Activated naive CD8-positive, alpha-beta T cell treated with anti-CD3 and anti-CD28 coated beads, Interleukin-2, amount 10 ng/mL, durations not matched to agents 7 days and 5 days (primary cell): Measurements from ENCODE around the gene NOPCHAP1. TPM values are rescaled to one million over a fixed set of nuclear protein-coding genes. Genes with fewer than 3 reads are reported as not detected.
A peak's percentile ranks its signal among the peaks of the same experiment; 100 is the strongest.
"Not testable (repeated sequence)": the region's sequence is repeated elsewhere in the genome, so short reads cannot be mapped to it uniquely, and the experiment has no call there.

ENCODE experiments used
- ATAC-seq: fragments of 150-1000 bp; cut with Tn5 transposase; one replicate; pipeline ENCODE4 v1.10.0; 2021; ENCODE audit warnings: low read depth, moderate library complexity
- POLR2A ChIA-PET: fragments of 350-600 bp; sonication (Branson Sonifier 250); formaldehyde crosslinking; loops from one replicate; lab custom pipeline; 2021; ENCODE audit warnings: antibody characterized with exemption; lab: Charles Lee
- DNase-seq: peaks from one replicate; pipeline ENCODE4 v3.0.0; 2021
- H3K27ac Mint-ChIP-seq: one replicate; pipeline ENCODE4 v1.8.0; 2022; ENCODE audit warnings: mild to moderate bottlenecking, mixed read lengths
- H3K27me3 Mint-ChIP-seq: one replicate; pipeline ENCODE4 v1.8.0; 2022; ENCODE audit warnings: mild to moderate bottlenecking, moderate library complexity, mixed read lengths
- H3K36me3 Mint-ChIP-seq: one replicate; pipeline ENCODE4 v1.8.0; 2021; ENCODE audit warnings: mild to moderate bottlenecking, mixed read lengths
- H3K4me1 Mint-ChIP-seq: one replicate; pipeline ENCODE4 v1.8.0; 2021; ENCODE audit warnings: mixed read lengths
- H3K4me3 Mint-ChIP-seq: one replicate; pipeline ENCODE4 v1.8.0; 2022; ENCODE audit warnings: mild to moderate bottlenecking, moderate library complexity, mixed read lengths
- H3K9me3 Mint-ChIP-seq: one replicate; pipeline ENCODE4 v1.8.0; 2021; ENCODE audit warnings: mixed read lengths
- total RNA-seq, 2 experiments: library from RNA; stranded (reverse); gene quantifications; one replicate each; pipeline ENCODE4 v1.2.3, GENCODE V29; 2021

Gene NOPCHAP1
- total RNA-seq, 2 experiments from 2014 or later, result 11.3 to 11.8 TPM

DNA sequence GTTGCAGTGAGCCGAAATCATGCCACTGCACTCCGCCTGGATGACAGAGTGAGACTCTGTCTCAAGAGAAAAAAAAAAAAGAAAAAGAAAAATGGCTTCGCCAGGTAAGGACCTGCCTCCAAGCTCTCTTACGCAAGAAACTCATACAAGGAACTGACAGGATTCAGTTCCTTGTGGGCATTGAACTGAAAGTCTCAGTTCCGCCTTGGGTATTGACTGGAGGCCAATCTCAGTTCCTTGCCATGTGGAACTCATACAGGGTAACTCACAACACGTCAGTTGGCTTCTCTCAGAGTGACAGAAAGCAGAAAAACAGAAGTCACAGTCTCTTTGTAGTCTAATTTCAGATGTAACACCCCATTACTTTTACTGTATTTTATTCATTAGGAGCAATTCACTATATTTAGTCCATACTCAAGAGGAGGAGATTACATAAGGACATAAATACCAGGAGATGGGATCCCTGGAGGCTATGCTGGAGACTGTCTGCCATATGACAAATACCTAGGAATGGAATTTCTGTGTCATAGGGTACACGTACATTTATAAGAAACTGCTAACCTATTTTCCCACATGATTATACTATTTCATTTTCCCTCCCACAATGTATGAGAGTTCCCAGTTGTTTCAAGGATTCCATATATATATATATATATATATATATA is 11.4 kb upstream of the NOPCHAP1 start:
- H3K9me3 Mint-ChIP-seq, result no peaks in the 10 kb centered on the region
- H3K4me1 Mint-ChIP-seq, result no peaks in the 10 kb centered on the region
- ATAC-seq (no peak), DNase-seq (no peak)
- H3K36me3 Mint-ChIP-seq, result no peaks in the 10 kb centered on the region
- H3K27me3 Mint-ChIP-seq, result peaks cover 6% of the 10 kb centered on the region
- POLR2A ChIA-PET, result no interaction called here
- H3K27ac Mint-ChIP-seq, result no peak overlapping the region
- no peak overlapping the region for H3K4me3 Mint-ChIP-seq

DNA sequence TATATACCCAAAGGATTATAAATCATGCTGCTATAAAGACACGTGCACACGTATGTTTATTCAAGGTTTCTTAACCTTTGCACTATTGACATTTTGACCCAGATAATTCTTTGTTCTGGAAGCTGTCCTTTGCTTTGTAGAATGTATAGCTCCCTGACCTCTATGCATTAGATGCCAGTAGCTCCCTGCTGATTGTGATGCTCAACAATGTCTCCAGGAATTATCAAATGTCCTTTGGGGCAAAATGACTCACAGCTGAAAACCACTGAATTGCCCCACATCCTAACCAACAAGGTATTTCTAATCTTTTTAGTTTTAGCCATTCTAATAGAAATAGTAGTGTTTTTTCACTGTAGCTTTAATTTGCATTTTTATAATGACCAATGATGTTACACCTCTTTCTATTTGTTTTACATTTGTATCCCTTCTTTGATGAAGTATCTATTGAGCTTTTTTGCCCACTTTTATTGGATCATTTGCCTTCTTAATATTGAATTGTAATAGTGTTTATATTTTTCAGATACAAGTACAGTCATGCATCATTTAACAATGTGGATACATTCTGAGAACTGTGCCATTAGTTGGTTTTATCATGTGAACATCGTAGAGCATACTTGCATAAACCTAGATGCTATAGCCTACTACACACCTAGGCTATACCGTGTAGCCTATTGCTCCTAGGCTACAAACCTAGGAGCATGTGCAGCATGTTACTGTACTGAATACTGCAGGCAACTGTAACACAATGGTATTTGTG is 10.4 kb upstream of the NOPCHAP1 start:
- Mint-ChIP-seq H3K4me3 (no peak overlapping the region), H3K36me3 (no peaks in the 10 kb centered on the region), H3K27me3 (peaks cover 16% of the 10 kb centered on the region), H3K9me3 (no peaks in the 10 kb centered on the region), H3K27ac (no peak overlapping the region), H3K4me1 (no peaks in the 10 kb centered on the region)
- DNase-seq, result no peak
- POLR2A ChIA-PET, result no interaction called here
- ATAC-seq, result no peak

DNA sequence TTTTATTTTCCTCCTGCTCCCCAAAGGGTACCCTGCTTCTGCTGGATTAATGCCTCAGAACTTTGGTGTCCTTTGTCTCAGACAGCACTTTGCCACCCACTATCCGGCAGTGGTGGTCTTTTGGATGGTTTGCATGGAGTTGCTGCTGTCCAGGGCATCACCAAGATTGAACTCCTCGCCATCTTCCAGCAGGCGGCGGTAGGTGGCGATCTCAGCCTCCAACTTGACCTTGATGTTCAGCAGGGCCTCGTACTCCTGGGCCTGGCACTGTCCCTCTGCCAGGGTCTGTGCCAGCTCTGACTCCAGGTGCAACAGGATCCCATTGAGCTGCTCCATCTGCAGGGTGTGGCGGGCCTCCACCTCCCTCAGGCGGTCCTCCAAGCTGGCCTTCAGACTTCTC is 9.4 kb upstream of the NOPCHAP1 start:
- ATAC-seq, result no peak

DNA sequence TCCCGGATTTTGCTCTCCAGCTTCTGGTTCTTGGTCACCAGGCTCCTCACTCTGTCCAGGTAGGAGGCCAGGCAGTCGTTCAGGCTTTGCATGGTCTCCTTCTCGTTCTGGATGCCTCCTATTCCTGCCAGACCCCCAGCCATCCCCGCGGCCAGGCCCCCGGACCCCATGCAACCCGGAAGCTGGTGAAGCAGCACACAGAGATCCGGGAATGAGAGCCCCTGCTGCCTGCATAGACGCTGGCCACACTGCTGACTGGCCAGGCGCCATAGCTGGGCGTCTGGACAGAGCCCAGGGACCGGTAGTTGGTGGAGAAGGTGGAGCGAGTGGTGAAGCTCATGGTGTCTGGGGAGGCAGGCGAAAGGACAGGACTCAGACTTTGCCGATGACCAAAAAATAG is 8.4 kb upstream of the NOPCHAP1 start:
- not testable (repeated sequence) for H3K4me3 Mint-ChIP-seq, H3K9me3 Mint-ChIP-seq, H3K36me3 Mint-ChIP-seq, DNase-seq, H3K4me1 Mint-ChIP-seq, ATAC-seq, H3K27ac Mint-ChIP-seq
- POLR2A ChIA-PET, result interaction anchor here (0.5 kb wide), 1 partner anchor 312 kb away, joined by 5 read pairs; no protein-coding TSS in a partner anchor
- H3K27me3 Mint-ChIP-seq, result peaks cover 22% of the 10 kb centered on the region

More for the DNA sequence above, 9.4 kb upstream of the NOPCHAP1 start:
- H3K4me1 Mint-ChIP-seq, result no peaks in the 10 kb centered on the region
- H3K27me3 Mint-ChIP-seq, result peaks cover 22% of the 10 kb centered on the region
- no peaks in the 10 kb centered on the region for H3K9me3 Mint-ChIP-seq
- H3K27ac Mint-ChIP-seq, result no peak overlapping the region
- POLR2A ChIA-PET, result no interaction called here
- H3K4me3 Mint-ChIP-seq, result no peak overlapping the region
- DNase-seq, result no peak
- H3K36me3 Mint-ChIP-seq, result no peaks in the 10 kb centered on the region

DNA sequence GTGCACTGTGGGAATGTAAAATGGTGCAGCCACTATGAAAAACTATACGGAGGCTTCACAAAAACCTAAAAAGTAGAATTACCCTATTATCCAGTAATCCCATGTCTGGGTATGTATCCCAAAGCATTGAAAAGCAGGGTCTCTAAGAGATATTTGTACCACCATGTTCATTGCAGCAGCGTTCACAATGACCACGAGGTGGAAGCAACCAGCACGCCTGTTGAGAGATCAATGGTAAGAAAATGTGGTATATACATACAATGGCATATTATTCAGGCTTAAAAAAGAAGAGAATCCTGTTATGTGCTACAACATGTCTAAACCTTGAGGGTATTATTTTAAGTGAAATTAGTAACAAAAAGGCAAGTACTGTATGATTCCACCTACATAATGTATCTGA is 910 bp upstream of the NOPCHAP1 start:
- Mint-ChIP-seq H3K27me3 (peaks cover 25% of the 10 kb centered on the region), H3K4me3 (peak overlapping the region; percentile 84), H3K9me3 (peaks cover 4% of the 10 kb centered on the region), H3K36me3 (peaks cover 24% of the 10 kb centered on the region), H3K4me1 (peaks cover 24% of the 10 kb centered on the region), H3K27ac (no peak overlapping the region)
- ATAC-seq, result no peak
- POLR2A ChIA-PET, result no interaction called here
- DNase-seq, result no peak

DNA sequence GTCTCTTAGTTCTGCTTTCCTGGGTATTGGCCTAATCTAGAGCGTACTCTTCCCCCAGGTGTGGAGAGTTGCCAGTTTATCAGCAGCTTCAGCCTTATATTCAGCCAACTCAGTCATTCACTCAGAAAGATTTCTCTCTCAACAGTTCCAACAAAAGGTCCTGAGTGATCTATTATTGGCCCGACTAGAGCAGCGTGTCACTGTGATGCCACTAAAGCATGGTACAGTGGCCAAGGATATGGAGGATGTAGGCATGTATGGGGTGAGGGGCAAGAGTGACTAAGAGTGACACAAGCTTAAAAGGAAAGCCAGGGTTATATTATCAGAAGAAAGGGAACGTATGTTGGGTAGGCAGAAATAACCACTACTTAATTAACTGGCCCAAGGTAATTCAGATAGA is 4.8 kb downstream of the NOPCHAP1 start:
- H3K9me3 Mint-ChIP-seq, result peaks cover 4% of the 10 kb centered on the region
- ATAC-seq (no peak), DNase-seq (no peak)
- H3K27ac Mint-ChIP-seq, result no peak overlapping the region
- H3K27me3 Mint-ChIP-seq, result no peaks in the 10 kb centered on the region
- no peak overlapping the region for H3K4me3 Mint-ChIP-seq
- H3K36me3 Mint-ChIP-seq, result peaks cover 44% of the 10 kb centered on the region
- peaks cover 21% of the 10 kb centered on the region for H3K4me1 Mint-ChIP-seq
- POLR2A ChIA-PET, result no interaction called here

DNA sequence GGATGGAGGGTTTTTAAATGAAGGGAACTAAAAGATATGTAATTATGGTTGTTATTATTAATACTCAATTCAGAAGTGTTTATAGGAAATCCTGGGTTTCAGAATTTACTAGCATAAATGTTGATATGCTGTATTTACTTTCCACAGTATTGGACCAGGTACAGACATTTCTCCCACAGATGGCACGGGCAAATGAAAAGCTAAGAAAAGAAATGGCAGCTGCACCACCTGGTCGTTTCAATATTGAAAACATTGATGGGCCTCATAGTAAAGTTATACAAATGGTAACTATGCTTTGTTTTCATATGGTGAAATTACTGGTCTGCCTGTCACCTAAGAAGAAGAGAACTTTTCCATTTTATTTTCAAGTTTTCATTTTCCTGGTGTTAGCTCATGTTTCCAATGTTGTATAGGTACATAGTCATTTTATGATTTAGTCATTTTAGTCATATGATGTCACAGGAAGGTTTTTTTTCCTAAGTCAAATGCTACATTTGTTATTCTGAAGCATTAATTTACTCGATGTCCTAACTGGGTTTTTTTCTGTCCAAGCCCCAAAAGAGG is 5.5 kb downstream of the NOPCHAP1 start:
- peaks cover 21% of the 10 kb centered on the region for H3K4me1 Mint-ChIP-seq
- H3K9me3 Mint-ChIP-seq, result peaks cover 4% of the 10 kb centered on the region
- H3K27me3 Mint-ChIP-seq, result no peaks in the 10 kb centered on the region
- no peak for DNase-seq
- ATAC-seq, result no peak
- POLR2A ChIA-PET, result no interaction called here
- no peak overlapping the region for H3K27ac Mint-ChIP-seq
- peaks cover 46% of the 10 kb centered on the region for H3K36me3 Mint-ChIP-seq
- no peak overlapping the region for H3K4me3 Mint-ChIP-seq

DNA sequence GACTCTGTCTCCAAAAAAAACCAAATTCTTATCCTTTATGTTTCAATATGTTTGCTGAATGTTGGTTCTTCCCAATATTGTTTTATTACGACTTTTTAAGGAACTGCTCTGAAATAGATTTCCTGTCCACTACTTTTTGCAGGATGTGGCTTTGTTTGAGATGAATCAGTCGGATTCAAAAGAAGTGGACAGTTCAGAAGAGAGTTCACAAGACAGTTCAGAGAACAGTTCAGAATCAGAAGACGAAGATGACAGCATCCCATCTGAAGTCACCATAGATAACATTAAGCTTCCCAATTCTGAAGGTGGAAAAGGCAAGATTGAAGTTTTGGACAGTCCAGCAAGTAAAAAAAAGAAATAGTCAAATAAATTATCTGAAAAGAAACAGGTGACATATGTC is 8.2 kb downstream of the NOPCHAP1 start:
- peaks cover 54% of the 10 kb centered on the region for H3K36me3 Mint-ChIP-seq
- no peak overlapping the region for H3K27ac Mint-ChIP-seq
- H3K9me3 Mint-ChIP-seq, result peaks cover 3% of the 10 kb centered on the region
- H3K4me3 Mint-ChIP-seq, result no peak overlapping the region
- peaks cover 4% of the 10 kb centered on the region for H3K4me1 Mint-ChIP-seq
- DNase-seq (no peak), ATAC-seq (no peak)
- H3K27me3 Mint-ChIP-seq, result no peaks in the 10 kb centered on the region
- POLR2A ChIA-PET, result no interaction called here

DNA sequence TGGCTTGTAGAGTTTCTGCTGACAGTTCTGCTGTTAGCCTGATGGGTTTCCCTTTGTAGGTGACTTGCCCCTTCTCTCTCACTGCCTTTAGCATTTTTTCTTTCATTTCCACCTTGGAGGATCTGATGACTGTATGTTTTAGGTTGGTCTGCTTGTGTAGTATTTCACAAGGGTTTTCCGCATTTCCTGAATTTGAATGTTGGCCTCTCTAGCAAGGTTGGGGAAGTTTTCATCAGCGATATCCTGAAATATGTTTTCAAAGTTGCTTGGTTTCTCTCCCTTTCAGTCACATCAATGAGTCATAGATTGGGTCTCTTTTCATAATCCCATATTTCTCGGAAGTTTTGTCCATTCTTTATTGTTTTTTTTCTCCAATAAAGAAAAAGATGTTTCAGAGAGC is 11.4 kb downstream of the NOPCHAP1 start:
- Mint-ChIP-seq H3K4me3 (no peak overlapping the region), H3K27me3 (no peaks in the 10 kb centered on the region), H3K4me1 (no peaks in the 10 kb centered on the region), H3K9me3 (peaks cover 20% of the 10 kb centered on the region), H3K36me3 (peaks cover 69% of the 10 kb centered on the region), H3K27ac (no peak overlapping the region)
- DNase-seq (no peak), ATAC-seq (no peak)
- POLR2A ChIA-PET, result no interaction called here

DNA sequence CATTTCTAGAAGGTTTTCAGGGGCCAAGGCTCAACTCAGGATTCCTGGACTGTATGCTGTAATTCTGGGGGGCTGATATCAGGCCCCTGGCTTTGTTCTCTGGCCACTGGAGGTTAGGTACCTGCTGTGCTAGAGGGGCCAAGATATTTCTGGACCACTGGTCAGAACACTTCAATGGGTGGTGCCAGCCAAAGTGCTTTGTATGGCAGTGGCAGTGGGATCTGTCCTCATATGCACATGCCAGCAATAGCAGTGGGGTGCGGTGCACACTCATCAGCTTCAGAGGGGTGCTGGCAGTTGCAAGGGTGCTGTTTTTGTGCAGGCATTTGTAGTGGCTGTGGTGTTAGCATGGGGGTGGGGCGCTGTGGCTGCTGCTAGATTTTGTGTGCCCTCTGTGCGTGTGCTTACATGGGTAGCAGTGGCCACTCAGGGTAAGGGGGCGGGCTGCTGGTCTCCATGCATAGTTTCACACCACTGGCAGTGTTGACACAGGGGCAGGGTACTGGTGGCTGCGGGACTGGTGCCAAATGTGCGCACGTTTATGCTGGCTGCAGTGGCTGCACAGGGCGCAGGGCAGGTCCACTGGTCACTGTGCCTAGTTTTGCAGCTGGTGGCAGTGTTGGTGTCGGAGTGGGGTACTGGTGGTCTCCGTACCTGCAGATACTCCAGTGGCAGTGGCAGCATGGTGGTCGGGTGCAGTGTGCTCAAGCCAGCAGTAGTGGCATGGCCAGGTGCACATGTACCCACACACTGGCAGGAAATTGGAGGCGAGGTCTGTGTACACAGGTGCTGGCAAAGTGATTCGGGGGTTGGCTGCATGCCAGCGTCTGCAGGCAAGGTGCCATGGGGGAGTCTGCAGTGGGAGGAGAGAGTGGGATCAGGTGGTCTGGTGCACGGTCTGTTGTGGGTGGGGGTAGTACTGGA is 12.6 kb downstream of the NOPCHAP1 start:
- no peaks in the 10 kb centered on the region for H3K4me1 Mint-ChIP-seq
- H3K27me3 Mint-ChIP-seq, result no peaks in the 10 kb centered on the region
- ATAC-seq (no peak), DNase-seq (no peak)
- no peak overlapping the region for H3K27ac Mint-ChIP-seq
- peaks cover 24% of the 10 kb centered on the region for H3K9me3 Mint-ChIP-seq
- POLR2A ChIA-PET, result no interaction called here
- H3K36me3 Mint-ChIP-seq, result peaks cover 72% of the 10 kb centered on the region
- no peak overlapping the region for H3K4me3 Mint-ChIP-seq

DNA sequence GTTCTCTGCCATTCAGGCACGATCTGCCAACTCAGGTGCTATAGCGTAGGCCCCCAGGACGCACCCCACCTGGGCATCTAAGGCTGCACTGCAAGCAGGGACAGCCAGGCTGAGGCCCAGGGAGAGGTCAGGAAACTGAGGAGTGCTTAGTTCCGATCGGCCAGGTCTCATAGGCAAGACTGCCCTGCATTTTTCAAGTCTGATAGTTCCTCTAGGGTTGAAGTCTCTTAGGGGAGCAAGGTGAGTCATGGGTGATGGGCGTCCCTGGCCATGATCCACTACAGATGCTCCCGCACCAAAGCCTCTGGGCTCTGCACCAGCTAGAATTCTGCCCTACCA is 13.2 kb downstream of the NOPCHAP1 start:
- H3K27ac Mint-ChIP-seq, result no peak overlapping the region

DNA sequence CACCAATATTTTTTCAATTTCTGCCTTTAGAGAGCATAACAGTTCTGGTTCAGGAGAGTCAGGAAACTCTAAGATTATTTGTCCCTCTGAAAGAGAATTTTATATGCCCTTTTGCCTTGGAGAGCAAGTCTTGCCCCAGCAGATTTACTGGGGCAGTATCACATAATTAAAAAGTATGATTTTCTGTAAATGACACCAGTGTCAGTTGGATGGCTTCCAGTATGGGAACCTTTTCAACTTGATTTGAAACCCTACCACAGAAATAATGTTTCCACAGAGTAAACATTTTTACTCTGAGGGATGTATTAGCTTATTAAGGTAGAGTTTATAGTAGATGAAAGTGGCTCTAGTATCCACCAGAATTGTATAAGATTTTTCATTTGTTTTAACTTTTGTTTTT is 15.4 kb downstream of the NOPCHAP1 start:
- ATAC-seq (no peak), DNase-seq (no peak)
- POLR2A ChIA-PET, result no interaction called here
- no peak overlapping the region for H3K4me3 Mint-ChIP-seq
- H3K36me3 Mint-ChIP-seq, result peaks cover 81% of the 10 kb centered on the region
- no peaks in the 10 kb centered on the region for H3K27me3 Mint-ChIP-seq
- peaks cover 27% of the 10 kb centered on the region for H3K9me3 Mint-ChIP-seq
- H3K27ac Mint-ChIP-seq, result no peak overlapping the region
- no peaks in the 10 kb centered on the region for H3K4me1 Mint-ChIP-seq

More for the DNA sequence above, 13.2 kb downstream of the NOPCHAP1 start:
- no peak for DNase-seq
- no peaks in the 10 kb centered on the region for H3K27me3 Mint-ChIP-seq
- POLR2A ChIA-PET, result no interaction called here
- no peak for ATAC-seq
- peaks cover 76% of the 10 kb centered on the region for H3K36me3 Mint-ChIP-seq
- peaks cover 27% of the 10 kb centered on the region for H3K9me3 Mint-ChIP-seq
- H3K4me3 Mint-ChIP-seq, result no peak overlapping the region
- H3K4me1 Mint-ChIP-seq, result no peaks in the 10 kb centered on the region

DNA sequence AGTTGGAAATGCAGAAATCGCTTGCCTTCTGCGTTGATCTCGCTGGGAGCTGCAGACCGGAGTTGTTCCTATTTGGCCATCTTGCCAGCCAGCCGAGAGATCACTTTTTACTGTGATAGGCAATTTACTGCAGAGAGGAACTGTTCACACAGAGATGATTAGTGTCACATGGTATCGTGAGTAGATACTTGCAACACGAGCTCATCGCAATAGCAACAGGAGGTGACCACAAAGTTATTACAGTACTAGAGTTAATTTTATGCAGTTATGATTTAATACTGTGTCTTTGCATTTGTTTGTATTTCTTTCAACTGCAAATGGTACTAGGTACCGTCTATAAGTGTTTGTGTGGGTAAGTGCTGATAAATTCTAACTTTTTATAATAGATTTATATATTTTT is 27.8 kb downstream of the NOPCHAP1 start:
- no peaks in the 10 kb centered on the region for H3K4me1 Mint-ChIP-seq
- DNase-seq, result no peak

More for the DNA sequence above, 27.8 kb downstream of the NOPCHAP1 start:
- Mint-ChIP-seq H3K36me3 (peaks cover 58% of the 10 kb centered on the region), H3K9me3 (peaks cover 14% of the 10 kb centered on the region), H3K4me3 (no peak overlapping the region), H3K27ac (no peak overlapping the region), H3K27me3 (no peaks in the 10 kb centered on the region)
- POLR2A ChIA-PET, result no interaction called here
- ATAC-seq, result no peak
